Esophagus squamous epithelium (tissue), 4 donors: Measurements from ENCODE around the gene ANKRD31.

Experiments
- CTCF ChIP-seq, 6 experiments: fragments of 450-650 bp in 4 of 6; fragments of 200-600 bp in 2 of 6; sonication (generic) in 2 of 6; IDR thresholded peaks; one replicate each; pipeline ENCODE4 v1.5.1; 2016 to 2019; ENCODE audit warnings: antibody characterized with exemption in 6 of 6, mild to moderate bottlenecking in 4 of 6, moderate library complexity in 4 of 6
- POLR2A ChIP-seq, 4 donors: fragments of 450-650 bp; IDR thresholded peaks; one replicate each; pipeline ENCODE4 v1.6.1; 2017; ENCODE audit warnings: antibody characterized with exemption in 4 of 4, mild to moderate bottlenecking in 4 of 4, moderate library complexity in 3 of 4

DNA sequence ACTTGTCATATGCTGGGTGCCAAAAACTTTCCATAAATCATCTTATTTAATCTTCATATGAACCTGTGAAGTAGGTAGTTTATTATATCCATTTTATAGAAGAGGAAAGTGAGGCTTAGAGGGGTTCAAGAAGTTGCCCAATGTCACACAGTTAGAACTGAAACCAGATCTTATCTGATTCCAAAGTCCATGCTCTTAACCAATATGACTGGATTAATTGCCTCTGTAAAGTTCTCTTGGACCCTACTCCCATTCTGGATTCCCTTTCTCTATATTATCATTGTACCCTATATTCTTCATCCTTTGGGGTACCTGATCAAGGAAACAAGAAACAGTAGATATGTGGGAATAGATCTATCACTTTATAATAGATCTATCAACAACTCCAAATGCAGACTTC lies 119.8 kb downstream of the ANKRD31 start:
- no peak for TF ChIP-seq CTCF (IDR thresholded peaks at IDR 0.05)
- no peak for TF ChIP-seq POLR2A (IDR thresholded peaks at IDR 0.05)
